ENCODE measurements around the gene KIF2A. TPM values are rescaled to one million over a fixed set of nuclear protein-coding genes. Genes with fewer than 3 reads are reported as not detected.

Gene KIF2A
- total and polyA plus RNA-seq, 4 donors: 3.5 to 64.3 (median 20.3) TPM

GRCh38 chr5:62284946-62285891 is 20.8 kb upstream of the KIF2A start:
- no peak for DNase-seq
- Histone ChIP-seq H3K4me3 (no peak overlapping the region), H3K36me3 (ENCODE audit: control insufficient read depth in 4 of 4, insufficient read depth in 4 of 4, low read length in 4 of 4) (no peaks in the 10 kb centered on the region), H3K27ac (ENCODE audit: low read depth in 1 of 2, low read length in 1 of 2) (no peak overlapping the region), H3K9ac (ENCODE audit: insufficient read depth in 1 of 2, low read length in 2 of 2) (no peak overlapping the region), H3K27me3 (ENCODE audit: control insufficient read depth in 3 of 3, insufficient read depth in 3 of 3, low read length in 2 of 3) (peaks cover 0 to 2% (median 0%) of the 10 kb centered on the region in 3 donors), H3K9me3 (ENCODE audit: control insufficient read depth in 4 of 4, insufficient read depth in 3 of 4, low read length in 3 of 4) (no peaks in the 10 kb centered on the region), H3K4me1 (ENCODE audit: control insufficient read depth in 5 of 5, insufficient read depth in 5 of 5, low read length in 5 of 5) (no peaks in the 10 kb centered on the region)
- no peak for TF ChIP-seq CTCF (IDR thresholded peaks at IDR 0.05; ENCODE audit: control extremely low read depth, extremely low read depth)
- 74 to 91% methylated on average over 6 of the region's 6 CpGs for WGBS, 2 donors
- ATAC-seq (ENCODE audit: insufficient read depth, low FRiP score): no peak

- H3K9ac ChIP-seq (ENCODE audit: insufficient read depth in 1 of 2, low read length in 2 of 2): no peak overlapping the region
- no peak for DNase-seq
- no peak for TF ChIP-seq CTCF (IDR thresholded peaks at IDR 0.05; ENCODE audit: control extremely low read depth, extremely low read depth)
- WGBS, 2 donors: 78 to 82% methylated on average over 3 of the region's 3 CpGs
- H3K27ac ChIP-seq (ENCODE audit: low read depth in 1 of 2, low read length in 1 of 2): no peak overlapping the region
- H3K9me3 ChIP-seq (ENCODE audit: control insufficient read depth in 4 of 4, insufficient read depth in 3 of 4, low read length in 3 of 4): no peaks in the 10 kb centered on the region
- no peak for ATAC-seq (ENCODE audit: insufficient read depth, low FRiP score)
- no peaks in the 10 kb centered on the region for H3K4me1 ChIP-seq (ENCODE audit: control insufficient read depth in 5 of 5, insufficient read depth in 5 of 5, low read length in 5 of 5)
- H3K36me3 ChIP-seq (ENCODE audit: control insufficient read depth in 4 of 4, insufficient read depth in 4 of 4, low read length in 4 of 4): no peaks in the 10 kb centered on the region
- H3K4me3 ChIP-seq: no peak overlapping the region
- peaks cover 0 to 2% (median 0%) of the 10 kb centered on the region in 3 donors for H3K27me3 ChIP-seq (ENCODE audit: control insufficient read depth in 3 of 3, insufficient read depth in 3 of 3, low read length in 2 of 3)
Measured at GRCh38 chr5:62286834-62287233, 19.2 kb upstream of the KIF2A start.

- Histone ChIP-seq H3K4me3 (no peak overlapping the region), H3K27ac (ENCODE audit: low read depth in 1 of 2, low read length in 1 of 2) (no peak overlapping the region), H3K36me3 (ENCODE audit: control insufficient read depth in 4 of 4, insufficient read depth in 4 of 4, low read length in 4 of 4) (no peaks in the 10 kb centered on the region), H3K27me3 (ENCODE audit: control insufficient read depth in 3 of 3, insufficient read depth in 3 of 3, low read length in 2 of 3) (peaks cover 0 to 2% (median 0%) of the 10 kb centered on the region in 3 donors), H3K9me3 (ENCODE audit: control insufficient read depth in 4 of 4, insufficient read depth in 3 of 4, low read length in 3 of 4) (no peaks in the 10 kb centered on the region), H3K9ac (ENCODE audit: insufficient read depth in 1 of 2, low read length in 2 of 2) (no peak overlapping the region), H3K4me1 (ENCODE audit: control insufficient read depth in 5 of 5, insufficient read depth in 5 of 5, low read length in 5 of 5) (no peaks in the 10 kb centered on the region)
- 81 to 85% methylated on average over 3 of the region's 3 CpGs for WGBS, 2 donors
- DNase-seq: no peak
- no peak for TF ChIP-seq CTCF (IDR thresholded peaks at IDR 0.05; ENCODE audit: control extremely low read depth, extremely low read depth)
- no peak for ATAC-seq (ENCODE audit: insufficient read depth, low FRiP score)
Measured at GRCh38 chr5:62287237-62287636, 18.8 kb upstream of the KIF2A start.
